CD4-positive, alpha-beta T cell treated with Interleukin-6 for 4 hours (primary cell): ENCODE results near the gene NAP1L4.

Source experiments
- DNase-seq: peaks from one replicate; pipeline ENCODE4 v3.0.0-alpha.2; 2020; ENCODE audit warnings: mixed read lengths

Gene NAP1L4

GRCh38 chr11:2992234-2992996, at the start of gene NAP1L4:
Gene NAP1L4 (minus strand): TSS chr11:2992329. CDS start chr11:2979220, 13,109 bp downstream.
- peak; percentile 96 for DNase-seq

GRCh38 chr11:3040881-3041280, 48.8 kb upstream of the NAP1L4 start:
- no peak for DNase-seq

GRCh38 chr11:3037945-3038271, 45.8 kb upstream of the NAP1L4 start:
- no peak for DNase-seq

- peak; percentile 58 for DNase-seq
These were observed 45.2 kb upstream of the NAP1L4 start for GRCh38 chr11:3037040-3037944.

- DNase-seq, result no peak
These were observed 44.3 kb upstream of the NAP1L4 start for GRCh38 chr11:3036419-3036818.

- no peak for DNase-seq
These were observed 43.2 kb upstream of the NAP1L4 start for GRCh38 chr11:3035333-3035732.

GRCh38 chr11:3030289-3031070, 38.4 kb upstream of the NAP1L4 start:
- no peak for DNase-seq

GRCh38 chr11:3028813-3029212, 36.7 kb upstream of the NAP1L4 start:
- no peak for DNase-seq

- DNase-seq, result no peak
These were observed 34.7 kb upstream of the NAP1L4 start for GRCh38 chr11:3026803-3027202.

GRCh38 chr11:3022982-3023381, 30.9 kb upstream of the NAP1L4 start:
- DNase-seq, result no peak

- peak; percentile 11 for DNase-seq
These were observed 30.3 kb upstream of the NAP1L4 start for GRCh38 chr11:3022300-3022967.

GRCh38 chr11:3021125-3021524, 29.0 kb upstream of the NAP1L4 start:
- DNase-seq, result peak; percentile 47

GRCh38 chr11:3020011-3020410, 27.9 kb upstream of the NAP1L4 start:
- no peak for DNase-seq

GRCh38 chr11:3018596-3018995, 26.5 kb upstream of the NAP1L4 start:
- no peak for DNase-seq

GRCh38 chr11:3016861-3017260, 24.7 kb upstream of the NAP1L4 start:
- DNase-seq, result no peak

GRCh38 chr11:3015796-3016195, 23.7 kb upstream of the NAP1L4 start:
- no peak for DNase-seq

- no peak for DNase-seq
These were observed 22.8 kb upstream of the NAP1L4 start for GRCh38 chr11:3014943-3015342.

GRCh38 chr11:3014057-3014938, 22.2 kb upstream of the NAP1L4 start:
- DNase-seq, result peak; percentile 80

- DNase-seq, result no peak
These were observed 20.1 kb upstream of the NAP1L4 start for GRCh38 chr11:3011891-3012885.
